Activated CD4-positive, alpha-beta T cell treated with anti-CD3 and anti-CD28 coated beads, Interleukin-2, amount 10 ng/mL, durations not matched to agents 7 days and 5 days (primary cell): Measurements from ENCODE around the gene INSYN1. TPM values are rescaled to one million over a fixed set of nuclear protein-coding genes. Genes with fewer than 3 reads are reported as not detected.
"Not testable (repeated sequence)": the region's sequence is repeated elsewhere in the genome, so short reads cannot be mapped to it uniquely, and the experiment has no call there.

Source experiments
- CTCF ChIA-PET: fragments of 350-600 bp; sonication (Branson Sonifier 250); formaldehyde crosslinking; loops from one replicate; lab custom pipeline; 2021; ENCODE audit warnings: antibody characterized with exemption; lab: Charles Lee
- POLR2A ChIA-PET: fragments of 350-600 bp; sonication (Branson Sonifier 250); formaldehyde crosslinking; loops from one replicate; lab custom pipeline; 2021; ENCODE audit warnings: antibody characterized with exemption; lab: Charles Lee
- DNase-seq: peaks from one replicate; pipeline ENCODE4 v3.0.0-alpha.2; 2020
- H3K27ac Mint-ChIP-seq: one replicate; pipeline ENCODE4 v1.8.0; 2021; ENCODE audit warnings: mild to moderate bottlenecking, moderate library complexity, mixed read lengths
- H3K27me3 Mint-ChIP-seq: one replicate; pipeline ENCODE4 v1.8.0; 2021; ENCODE audit warnings: mixed read lengths
- H3K36me3 Mint-ChIP-seq: one replicate; pipeline ENCODE4 v1.8.0; 2021; ENCODE audit warnings: low read depth, mixed read lengths
- H3K4me1 Mint-ChIP-seq: one replicate; pipeline ENCODE4 v1.8.0; 2021; ENCODE audit warnings: mixed read lengths
- H3K4me3 Mint-ChIP-seq: one replicate; pipeline ENCODE4 v1.8.0; 2021; ENCODE audit warnings: mild to moderate bottlenecking, moderate library complexity, mixed read lengths
- H3K9me3 Mint-ChIP-seq: one replicate; pipeline ENCODE4 v1.8.0; 2021; ENCODE audit warnings: mixed read lengths
- total RNA-seq, 2 experiments: library from RNA; stranded (reverse); gene quantifications; one replicate each; pipeline ENCODE4 v1.2.3, GENCODE V29; 2021

The INSYN1 gene
- total RNA-seq, 2 experiments from 2014 or later, result not detected

- ChIA-PET POLR2A (no interaction called here), CTCF (no interaction called here)
- Mint-ChIP-seq H3K9me3 (no peaks in the 10 kb centered on the region), H3K36me3 (no peaks in the 10 kb centered on the region), H3K27me3 (peaks cover 8% of the 10 kb centered on the region), H3K4me3 (no peak overlapping the region), H3K27ac (no peak overlapping the region), H3K4me1 (no peaks in the 10 kb centered on the region)
- no peak for DNase-seq
Measured at GRCh38 chr15:73741321-73741836, 11.8 kb downstream of the INSYN1 start.

- no peak for DNase-seq
- Mint-ChIP-seq H3K27me3 (peaks cover 3% of the 10 kb centered on the region), H3K9me3 (no peaks in the 10 kb centered on the region), H3K4me3 (no peak overlapping the region), H3K4me1 (no peaks in the 10 kb centered on the region), H3K36me3 (no peaks in the 10 kb centered on the region), H3K27ac (no peak overlapping the region)
- ChIA-PET POLR2A (no interaction called here), CTCF (no interaction called here)
Measured at GRCh38 chr15:73740152-73741048, 12.8 kb downstream of the INSYN1 start.

DNA sequence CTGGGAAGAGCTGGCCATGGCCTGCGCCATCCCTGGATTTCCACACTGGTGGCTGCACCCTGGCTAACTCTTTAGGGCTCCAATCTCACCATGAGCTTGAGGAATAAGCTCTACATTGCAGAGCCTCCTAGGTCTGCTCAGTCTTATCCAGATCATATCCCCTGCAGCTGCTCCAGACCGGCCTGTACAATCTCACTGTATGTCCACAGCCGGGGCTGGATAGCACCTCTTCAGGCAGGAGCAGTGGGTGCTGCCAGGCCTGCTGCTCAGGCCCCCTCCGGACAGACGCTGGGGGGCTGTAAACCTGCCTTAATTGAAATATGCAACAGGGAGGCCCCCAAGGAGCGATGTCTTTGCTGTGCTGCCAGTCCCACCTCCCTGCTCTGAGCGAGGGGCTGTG is 15.6 kb downstream of the INSYN1 start:
- H3K27me3 Mint-ChIP-seq, result peaks cover 2% of the 10 kb centered on the region
- ChIA-PET CTCF (no interaction called here), POLR2A (no interaction called here)
- H3K36me3 Mint-ChIP-seq, result no peaks in the 10 kb centered on the region
- no peaks in the 10 kb centered on the region for H3K9me3 Mint-ChIP-seq
- no peak for DNase-seq
- H3K4me1 Mint-ChIP-seq, result no peaks in the 10 kb centered on the region
- H3K27ac Mint-ChIP-seq, result no peak overlapping the region
- no peak overlapping the region for H3K4me3 Mint-ChIP-seq

GRCh38 chr15:73732930-73733329 is 20.2 kb downstream of the INSYN1 start:
- Mint-ChIP-seq H3K4me3 (no peak overlapping the region), H3K27ac (no peak overlapping the region), H3K27me3 (peaks cover 2% of the 10 kb centered on the region), H3K36me3 (no peaks in the 10 kb centered on the region), H3K4me1 (no peaks in the 10 kb centered on the region), H3K9me3 (peaks cover 5% of the 10 kb centered on the region)
- POLR2A ChIA-PET, result no interaction called here
- CTCF ChIA-PET, result no interaction called here
- no peak for DNase-seq

- POLR2A ChIA-PET, DNase-seq, H3K4me1 Mint-ChIP-seq, CTCF ChIA-PET, H3K36me3 Mint-ChIP-seq, H3K4me3 Mint-ChIP-seq, H3K9me3 Mint-ChIP-seq, H3K27me3 Mint-ChIP-seq, H3K27ac Mint-ChIP-seq: not testable (repeated sequence)
Measured at GRCh38 chr15:73732051-73732450, 21.1 kb downstream of the INSYN1 start.

DNA sequence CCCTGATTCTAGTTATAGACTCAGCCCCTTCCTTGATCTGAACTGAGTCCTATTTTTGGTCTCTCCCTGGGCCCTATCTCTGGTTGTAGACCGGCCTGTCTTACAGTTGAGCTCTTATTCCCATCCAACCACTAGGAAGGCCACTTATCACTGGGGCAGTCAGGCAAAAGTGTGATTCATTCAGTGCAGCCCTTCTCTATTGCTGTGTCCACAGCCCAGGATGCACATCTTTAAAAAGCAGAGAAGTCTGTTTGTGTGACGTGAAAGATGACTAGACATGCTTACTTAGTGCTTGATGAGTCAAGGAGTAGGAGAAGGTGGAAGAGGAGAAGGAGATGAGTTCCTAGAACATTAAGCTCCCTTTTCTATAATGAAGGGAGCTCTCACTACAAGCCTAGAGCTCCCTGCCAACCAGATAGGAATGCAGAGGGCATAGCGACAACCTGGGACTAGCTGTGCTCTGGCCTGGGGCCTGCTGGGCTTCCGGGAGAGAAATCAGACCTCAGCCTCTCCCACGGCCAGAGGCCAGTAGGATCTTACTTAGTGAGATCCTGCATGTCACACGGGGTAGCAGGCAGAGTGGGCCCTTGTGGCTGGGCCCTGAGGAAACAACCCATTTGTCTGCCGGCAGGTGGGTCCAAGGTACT is 25.7 kb downstream of the INSYN1 start:
- peaks cover 5% of the 10 kb centered on the region for H3K9me3 Mint-ChIP-seq
- no peak for DNase-seq
- H3K36me3 Mint-ChIP-seq, result no peaks in the 10 kb centered on the region
- no peak overlapping the region for H3K4me3 Mint-ChIP-seq
- ChIA-PET CTCF (interaction anchor here (0.6 to 0.8 kb wide), 2 partner anchors 16 to 91 kb away, joined by 3 read pairs; no protein-coding TSS in a partner anchor), POLR2A (no interaction called here)
- no peak overlapping the region for H3K27ac Mint-ChIP-seq
- peaks cover 8% of the 10 kb centered on the region for H3K27me3 Mint-ChIP-seq
- H3K4me1 Mint-ChIP-seq, result no peaks in the 10 kb centered on the region

GRCh38 chr15:73724212-73724611 is 28.9 kb downstream of the INSYN1 start:
- Mint-ChIP-seq H3K9me3 (no peaks in the 10 kb centered on the region), H3K36me3 (no peaks in the 10 kb centered on the region), H3K4me1 (no peaks in the 10 kb centered on the region), H3K27ac (no peak overlapping the region), H3K27me3 (peaks cover 11% of the 10 kb centered on the region), H3K4me3 (no peak overlapping the region)
- ChIA-PET POLR2A (no interaction called here), CTCF (interaction anchor here (2.0 kb wide), 1 partner anchor 88 kb away, joined by 6 read pairs; no protein-coding TSS in a partner anchor)
- DNase-seq, result no peak

- H3K27ac Mint-ChIP-seq, result no peak overlapping the region
- CTCF ChIA-PET, result no interaction called here
- no peaks in the 10 kb centered on the region for H3K9me3 Mint-ChIP-seq
- H3K4me1 Mint-ChIP-seq, result no peaks in the 10 kb centered on the region
- no peak overlapping the region for H3K4me3 Mint-ChIP-seq
- DNase-seq, result no peak
- no peaks in the 10 kb centered on the region for H3K36me3 Mint-ChIP-seq
- peaks cover 13% of the 10 kb centered on the region for H3K27me3 Mint-ChIP-seq
- POLR2A ChIA-PET, result no interaction called here
Measured at GRCh38 chr15:73723191-73723590, 30.0 kb downstream of the INSYN1 start.

DNA sequence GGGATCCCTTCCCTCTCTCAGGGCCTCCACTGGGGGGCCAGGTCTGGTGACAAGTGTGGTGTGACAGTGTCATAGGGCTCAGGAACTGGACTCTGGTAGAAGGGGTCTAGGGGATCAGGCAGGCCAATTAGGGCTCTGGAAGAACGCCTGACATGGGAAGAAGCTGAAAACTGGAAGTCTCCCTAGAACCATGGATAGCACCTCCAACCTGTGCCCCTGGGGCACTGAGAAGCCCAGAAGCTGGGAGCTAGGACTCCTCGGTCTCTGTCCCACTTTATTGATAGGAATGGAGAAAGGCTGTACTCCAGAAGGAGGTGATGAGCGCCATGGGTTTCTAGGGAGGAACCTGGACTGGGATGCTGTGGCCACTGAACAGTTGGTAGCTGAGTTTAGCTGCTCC is 30.7 kb downstream of the INSYN1 start:
- H3K9me3 Mint-ChIP-seq, result no peaks in the 10 kb centered on the region
- POLR2A ChIA-PET, result no interaction called here
- no peak for DNase-seq
- peaks cover 13% of the 10 kb centered on the region for H3K27me3 Mint-ChIP-seq
- H3K4me3 Mint-ChIP-seq, result no peak overlapping the region
- CTCF ChIA-PET, result interaction anchor here (0.5 to 1.4 kb wide), 2 partner anchors 18 to 196 kb away, joined by 3 to 4 read pairs; no protein-coding TSS in a partner anchor
- H3K36me3 Mint-ChIP-seq, result no peaks in the 10 kb centered on the region
- H3K27ac Mint-ChIP-seq, result no peak overlapping the region
- H3K4me1 Mint-ChIP-seq, result no peaks in the 10 kb centered on the region

DNA sequence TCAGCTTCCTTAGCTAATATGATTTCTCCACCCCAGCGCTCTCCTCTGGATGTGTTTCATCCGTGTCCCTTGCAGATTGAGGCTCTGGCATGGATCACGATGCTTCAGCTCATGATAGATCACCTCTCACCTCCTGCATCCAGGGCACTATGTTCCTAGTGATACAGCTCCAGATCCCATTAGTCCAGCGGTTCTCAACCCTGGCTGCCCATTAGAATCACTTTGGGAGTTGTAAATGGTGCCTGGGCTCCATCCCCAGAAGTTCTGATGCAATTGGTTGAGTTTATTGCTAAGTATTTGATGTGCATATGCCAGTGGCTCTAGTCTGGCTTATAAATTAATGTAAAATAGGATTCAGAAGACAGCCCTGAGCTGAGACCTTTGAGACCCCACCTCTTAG is 34.5 kb downstream of the INSYN1 start:
- no peak overlapping the region for H3K27ac Mint-ChIP-seq
- H3K4me1 Mint-ChIP-seq, result no peaks in the 10 kb centered on the region
- POLR2A ChIA-PET, result no interaction called here

GRCh38 chr15:73717802-73718201 is 35.3 kb downstream of the INSYN1 start:
- Mint-ChIP-seq H3K27me3 (peaks cover 5% of the 10 kb centered on the region), H3K4me3 (no peak overlapping the region), H3K4me1 (no peaks in the 10 kb centered on the region), H3K36me3 (no peaks in the 10 kb centered on the region), H3K9me3 (no peaks in the 10 kb centered on the region), H3K27ac (no peak overlapping the region)
- ChIA-PET POLR2A (no interaction called here), CTCF (no interaction called here)
- DNase-seq, result no peak

More for the DNA sequence above, 34.5 kb downstream of the INSYN1 start:
- no peaks in the 10 kb centered on the region for H3K36me3 Mint-ChIP-seq
- CTCF ChIA-PET, result no interaction called here
- H3K27me3 Mint-ChIP-seq, result peaks cover 5% of the 10 kb centered on the region
- H3K9me3 Mint-ChIP-seq, result no peaks in the 10 kb centered on the region
- no peak for DNase-seq
- no peak overlapping the region for H3K4me3 Mint-ChIP-seq

- H3K9me3 Mint-ChIP-seq, result no peaks in the 10 kb centered on the region
- H3K4me3 Mint-ChIP-seq, result no peak overlapping the region
- ChIA-PET CTCF (no interaction called here), POLR2A (no interaction called here)
- H3K36me3 Mint-ChIP-seq, result no peaks in the 10 kb centered on the region
- no peak for DNase-seq
- no peak overlapping the region for H3K27ac Mint-ChIP-seq
- no peaks in the 10 kb centered on the region for H3K4me1 Mint-ChIP-seq
- peaks cover 5% of the 10 kb centered on the region for H3K27me3 Mint-ChIP-seq
Measured at GRCh38 chr15:73717206-73717605, 35.9 kb downstream of the INSYN1 start.

DNA sequence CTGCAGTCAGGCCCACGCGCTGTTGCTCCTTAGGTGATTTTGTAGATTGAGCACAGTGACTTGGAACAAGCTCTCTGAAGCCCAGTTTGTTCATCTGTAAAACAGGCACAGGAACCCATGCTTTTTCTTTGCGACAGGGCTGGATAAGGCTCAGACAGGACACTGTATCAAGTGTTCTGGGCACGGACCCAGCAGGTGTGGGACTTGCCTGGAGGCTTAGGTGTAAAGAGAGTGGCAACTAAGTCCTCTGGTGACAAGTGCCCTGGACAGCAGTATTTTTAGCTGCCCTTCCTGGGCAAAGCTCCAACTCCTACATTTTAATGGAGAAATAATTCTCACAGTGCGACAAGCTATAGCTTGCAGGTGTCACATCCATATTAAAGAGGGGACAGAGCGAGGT is 36.7 kb downstream of the INSYN1 start:
- POLR2A ChIA-PET, result no interaction called here
- no peaks in the 10 kb centered on the region for H3K4me1 Mint-ChIP-seq
- no peaks in the 10 kb centered on the region for H3K36me3 Mint-ChIP-seq
- no peak for DNase-seq
- CTCF ChIA-PET, result interaction anchor here (0.8 kb wide), 1 partner anchor 79 kb away, joined by 3 read pairs; no protein-coding TSS in a partner anchor
- no peak overlapping the region for H3K4me3 Mint-ChIP-seq
- H3K9me3 Mint-ChIP-seq, result no peaks in the 10 kb centered on the region
- H3K27me3 Mint-ChIP-seq, result peaks cover 2% of the 10 kb centered on the region
- H3K27ac Mint-ChIP-seq, result no peak overlapping the region
